ENCODE measurements around the gene C11orf97.

DNA sequence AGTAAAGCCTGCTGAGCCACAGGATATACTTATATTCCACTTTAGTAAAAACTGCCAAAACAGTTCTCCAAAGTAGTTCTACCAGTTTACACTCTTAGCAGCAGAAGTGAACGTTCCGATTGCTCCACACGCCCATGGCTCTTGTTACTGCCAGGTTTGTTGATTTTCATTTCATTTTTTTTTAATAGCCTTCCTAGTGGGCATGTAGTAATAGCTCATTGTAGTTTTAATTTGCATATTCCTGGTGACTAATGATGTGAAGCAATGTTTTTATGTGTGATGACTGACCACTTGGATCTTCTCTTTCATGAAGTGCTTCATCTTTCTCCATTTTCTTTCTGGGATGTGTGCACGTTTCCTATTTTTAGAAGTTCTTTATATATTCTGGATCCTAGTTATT lies 4.8 kb upstream of the C11orf97 start:
- TF ChIP-seq CTCF (IDR thresholded peaks at IDR 0.05) (no peak), POLR2A (IDR thresholded peaks at IDR 0.05) (no peak), POLR2AphosphoS5 (IDR thresholded peaks at IDR 0.05) (no peak)

Data from stomach (tissue), 4 donors.